NCI-H1694 treated with DMSO at 0.1 percent for 48 hours (cell line): Measurements from ENCODE around the gene POFUT2.
A peak's percentile ranks its signal among the peaks of the same experiment; 100 is the strongest.

Experiments
- DNase-seq: peaks from one replicate; lab custom pipeline; 2025; lab: John Stamatoyannopoulos, UW

Gene POFUT2, protein sequence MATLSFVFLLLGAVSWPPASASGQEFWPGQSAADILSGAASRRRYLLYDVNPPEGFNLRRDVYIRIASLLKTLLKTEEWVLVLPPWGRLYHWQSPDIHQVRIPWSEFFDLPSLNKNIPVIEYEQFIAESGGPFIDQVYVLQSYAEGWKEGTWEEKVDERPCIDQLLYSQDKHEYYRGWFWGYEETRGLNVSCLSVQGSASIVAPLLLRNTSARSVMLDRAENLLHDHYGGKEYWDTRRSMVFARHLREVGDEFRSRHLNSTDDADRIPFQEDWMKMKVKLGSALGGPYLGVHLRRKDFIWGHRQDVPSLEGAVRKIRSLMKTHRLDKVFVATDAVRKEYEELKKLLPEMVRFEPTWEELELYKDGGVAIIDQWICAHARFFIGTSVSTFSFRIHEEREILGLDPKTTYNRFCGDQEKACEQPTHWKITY

DNA sequence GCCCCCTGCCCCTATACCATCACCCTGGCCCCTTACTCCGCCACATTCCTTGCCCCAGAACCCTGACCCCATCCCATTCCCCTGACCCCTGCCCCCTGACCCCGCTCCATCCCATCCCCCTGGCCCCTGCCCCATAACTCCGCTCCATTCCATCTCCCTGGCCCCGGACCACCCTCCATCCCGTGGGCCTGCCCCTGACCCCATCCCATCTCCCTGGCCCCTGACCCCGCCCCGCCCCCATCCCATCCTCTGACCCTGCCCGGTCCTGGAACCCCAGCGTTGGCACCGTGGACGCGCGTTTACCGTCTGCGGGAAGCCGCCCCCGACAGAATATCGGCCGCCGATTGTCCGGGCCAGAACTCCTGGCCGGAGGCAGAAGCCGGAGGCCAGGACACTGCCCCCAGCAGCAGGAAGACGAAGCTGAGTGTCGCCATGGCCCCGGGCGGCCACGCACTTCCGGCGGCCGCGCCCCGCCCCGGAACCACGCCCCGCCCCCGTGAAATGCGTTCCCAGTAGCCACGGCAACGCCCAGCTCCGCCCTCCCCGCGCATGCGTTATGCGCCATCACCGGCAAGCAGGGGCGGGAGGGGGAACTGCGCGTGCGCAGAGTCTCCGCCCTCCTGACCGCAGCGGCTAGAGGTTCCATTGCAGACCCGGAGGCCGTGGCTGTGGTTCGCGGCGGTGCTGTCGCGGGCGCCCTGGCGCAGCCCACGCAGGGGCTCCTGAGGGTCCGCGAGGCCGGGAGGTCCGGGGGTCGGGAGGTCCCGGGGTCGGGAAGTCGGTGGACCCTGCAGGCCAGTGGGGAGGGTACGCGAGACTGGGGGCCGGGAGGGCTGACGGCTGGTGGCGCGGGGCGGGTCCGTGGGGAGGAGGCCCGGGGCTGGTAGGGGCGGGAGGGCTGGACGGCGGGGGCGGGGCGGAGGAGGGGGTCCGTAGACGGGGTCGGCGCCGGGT is at the start of gene POFUT2:
Gene POFUT2, minus strand, starts transcription at position 458 of the 954 bp plus-strand sequence. Its CDS starts 24 bp downstream, at position 434.
- DNase-seq, result peak; percentile 79

DNA sequence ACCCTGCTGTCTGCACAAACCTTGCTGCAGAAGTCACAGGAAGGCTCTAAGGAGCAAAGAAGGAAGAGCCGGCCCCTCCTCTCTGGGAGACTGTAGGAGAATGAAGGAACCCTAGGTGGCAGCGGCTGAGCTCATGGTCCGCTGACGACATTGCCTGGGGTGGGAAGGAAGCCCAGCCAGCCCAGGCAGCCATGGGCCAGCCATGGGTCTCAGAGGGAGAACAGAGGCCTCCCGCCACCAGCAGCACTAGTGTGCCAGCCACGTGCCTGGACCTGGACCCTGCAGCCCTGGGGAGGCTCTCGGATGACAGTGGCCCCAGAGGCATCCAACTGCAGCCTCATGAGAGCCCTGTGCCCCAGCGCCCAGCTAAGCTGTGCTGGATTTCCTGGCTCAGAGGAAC is 49.2 kb upstream of the POFUT2 start:
- no peak for DNase-seq

DNA sequence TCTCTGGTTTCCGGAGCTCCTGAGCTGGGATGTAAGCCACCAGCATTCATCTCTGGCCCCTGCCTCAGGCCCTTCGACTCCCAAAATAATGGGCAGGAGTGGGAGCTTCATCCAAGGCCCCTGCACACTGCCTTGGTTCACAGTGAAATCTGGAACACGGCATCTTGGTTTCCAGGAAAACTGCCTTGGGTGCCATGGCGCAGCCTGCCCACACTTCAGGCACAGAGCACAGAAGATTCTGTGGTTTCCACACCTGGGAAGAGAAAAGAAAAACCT is 48.8 kb upstream of the POFUT2 start:
- no peak for DNase-seq

DNA sequence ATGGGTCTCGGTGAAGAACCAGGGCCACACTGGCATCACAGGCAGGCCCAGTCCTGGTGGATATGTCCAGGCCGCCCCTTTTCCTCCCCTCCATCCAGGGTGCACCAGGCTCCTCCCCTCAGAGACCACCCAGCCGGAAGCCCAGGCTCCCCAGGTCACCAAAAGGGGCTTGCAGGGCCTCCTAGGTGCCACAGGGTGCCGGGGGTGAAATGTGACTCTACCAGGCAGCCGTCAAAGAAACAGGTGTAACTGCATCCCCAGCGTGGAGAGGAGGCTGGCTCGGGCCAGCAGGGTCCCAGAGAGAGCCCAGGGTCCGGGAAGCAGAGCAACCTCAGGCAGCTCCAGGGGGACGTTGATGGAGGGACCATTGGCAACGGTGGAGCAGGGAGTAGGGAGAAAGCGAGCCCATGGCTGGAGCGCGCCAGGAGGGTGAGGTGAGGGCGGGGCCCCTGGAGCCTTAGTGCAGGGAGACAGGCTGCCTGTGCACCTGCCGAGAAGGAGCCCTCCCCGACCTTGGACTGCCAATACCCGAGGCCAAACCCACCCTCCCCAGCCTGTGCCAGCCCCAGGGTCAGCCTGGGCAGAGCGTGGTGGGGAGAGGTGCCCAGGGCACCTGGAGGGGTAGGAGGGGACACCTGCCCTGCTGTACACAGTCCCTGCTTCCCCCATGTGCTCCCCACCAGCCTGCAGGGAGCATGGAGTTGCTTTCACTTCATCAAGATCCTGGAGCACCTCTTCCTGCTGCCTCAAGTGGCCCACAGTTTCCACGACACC is 48.3 kb upstream of the POFUT2 start:
- DNase-seq, result no peak

DNA sequence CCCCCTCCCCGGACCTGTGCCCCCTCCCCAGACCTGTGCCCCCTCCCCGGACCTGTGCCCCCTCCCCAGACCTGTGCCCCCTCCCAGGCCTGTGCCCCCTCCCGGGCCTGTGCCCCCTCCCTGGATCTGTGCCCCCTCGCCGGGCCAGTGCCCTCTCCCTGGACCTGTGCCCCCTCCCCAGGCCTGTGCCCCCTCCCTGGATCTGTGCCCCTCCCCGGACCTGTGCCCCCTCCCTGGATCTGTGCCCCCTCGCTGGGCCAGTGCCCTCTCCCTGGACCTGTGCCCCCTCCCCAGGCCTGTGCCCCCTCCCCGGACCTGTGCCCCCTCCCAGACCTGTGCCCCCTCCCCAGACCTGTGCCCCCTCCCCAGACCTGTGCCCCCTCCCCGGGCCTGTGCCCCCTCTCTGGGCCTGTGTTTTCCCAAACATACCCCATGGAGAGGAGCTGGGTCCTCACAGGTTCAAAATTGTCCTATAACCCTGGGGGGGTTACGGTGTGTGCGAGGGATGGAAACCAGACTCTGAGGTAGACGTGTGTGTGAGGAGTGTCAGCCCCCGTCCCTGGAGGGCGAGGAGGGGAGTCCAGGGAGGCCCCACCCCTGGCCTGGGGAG is 47.6 kb upstream of the POFUT2 start:
- DNase-seq, result no peak

DNA sequence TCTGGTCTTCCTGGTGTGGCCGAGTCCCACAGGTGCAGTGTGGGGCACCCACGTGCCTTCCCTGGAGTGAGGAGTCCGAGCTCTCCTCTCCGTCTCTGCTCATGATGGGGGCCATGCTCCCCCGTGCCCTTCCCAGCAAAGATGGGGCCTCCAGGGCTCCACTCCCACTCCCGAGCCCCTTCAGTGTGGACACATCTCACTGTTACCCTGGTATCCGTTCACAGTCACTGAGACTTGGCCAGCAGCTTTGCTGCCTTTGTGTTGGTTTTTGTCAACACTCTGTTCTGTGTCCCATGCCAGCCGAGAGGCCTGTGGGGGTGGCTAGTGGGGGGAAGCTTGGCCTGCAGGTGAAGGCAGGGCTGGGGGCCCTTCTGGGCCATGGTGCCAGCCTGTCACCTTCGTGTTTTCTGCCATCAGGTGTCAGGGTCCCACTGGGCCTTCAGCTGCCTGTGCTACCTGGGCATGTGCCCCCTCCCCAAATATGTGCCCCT is 46.9 kb upstream of the POFUT2 start:
- no peak for DNase-seq

DNA sequence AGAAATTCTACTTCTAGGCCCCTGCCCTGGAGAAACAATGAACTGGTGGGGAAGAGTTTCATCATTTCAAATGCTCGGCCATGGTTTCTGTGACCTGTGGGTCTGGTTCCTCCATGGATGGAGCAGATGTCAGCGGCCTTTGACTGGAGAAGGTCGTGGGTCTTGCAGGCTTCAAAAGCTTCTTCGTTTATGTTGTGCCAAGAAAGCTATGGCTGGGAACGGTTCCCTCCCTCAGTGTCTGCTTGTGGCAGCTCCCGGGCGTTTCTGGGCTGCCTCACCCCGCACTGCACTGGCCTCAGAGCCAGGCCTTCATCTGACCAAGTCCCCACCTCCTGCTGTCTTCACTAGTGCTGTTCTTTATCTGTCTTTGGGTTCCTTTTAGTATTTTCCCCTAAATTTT is 46.4 kb upstream of the POFUT2 start:
- DNase-seq, result no peak

DNA sequence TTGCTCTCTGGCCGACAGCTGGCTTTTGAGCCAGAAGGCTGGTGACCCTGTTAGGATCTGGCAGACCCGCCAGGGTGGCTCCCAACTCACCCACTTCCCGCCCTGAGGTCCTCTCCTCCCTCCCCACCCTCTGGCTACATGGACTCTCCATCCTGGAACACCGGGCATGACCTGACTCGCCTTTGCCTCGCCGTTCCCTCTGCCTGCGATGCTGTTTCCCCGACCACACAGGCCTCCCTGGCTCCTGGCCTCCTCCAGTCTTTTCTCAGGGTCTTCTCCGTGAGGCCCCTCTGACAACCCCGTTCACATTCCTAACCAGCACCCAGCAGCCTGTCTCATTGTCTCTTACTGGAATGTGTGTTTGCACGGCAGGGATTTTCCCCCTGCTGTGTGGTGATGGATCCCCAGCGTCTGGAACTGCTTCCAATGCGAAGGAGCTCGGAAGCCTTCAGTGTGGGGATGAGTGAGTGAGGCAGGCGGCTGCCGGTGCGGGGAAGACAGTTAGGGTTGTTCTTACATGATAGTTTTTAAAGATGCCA is 46.0 kb upstream of the POFUT2 start:
- DNase-seq, result no peak

DNA sequence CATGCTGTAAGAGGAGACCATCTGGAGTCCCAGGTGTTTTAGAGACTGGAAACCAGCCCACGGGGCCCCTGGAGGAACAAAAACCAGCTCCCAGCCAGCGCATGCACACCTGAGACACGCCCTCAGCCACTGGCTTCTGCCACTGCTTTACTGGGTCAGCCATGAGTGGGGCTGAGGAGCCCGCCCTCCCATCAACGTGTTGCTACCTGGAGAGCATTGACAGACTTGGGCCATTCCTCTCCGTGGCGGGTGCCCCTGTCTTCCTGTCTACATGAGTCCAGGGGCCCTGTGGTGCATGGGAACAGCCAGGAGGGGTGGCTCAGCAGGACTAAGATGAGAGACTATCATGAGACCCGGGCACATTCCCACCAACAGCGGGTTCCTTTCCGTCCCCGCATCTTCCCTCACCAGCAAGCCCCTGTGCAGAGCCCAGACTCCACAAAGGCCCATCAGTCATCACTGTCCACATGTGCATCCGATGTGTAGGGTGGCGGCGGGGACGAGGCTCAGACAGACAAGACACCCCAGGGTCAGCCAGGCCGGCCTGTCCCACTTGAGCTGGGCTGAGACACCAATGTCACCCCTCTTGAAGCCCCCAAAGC is 45.4 kb upstream of the POFUT2 start:
- DNase-seq, result no peak

DNA sequence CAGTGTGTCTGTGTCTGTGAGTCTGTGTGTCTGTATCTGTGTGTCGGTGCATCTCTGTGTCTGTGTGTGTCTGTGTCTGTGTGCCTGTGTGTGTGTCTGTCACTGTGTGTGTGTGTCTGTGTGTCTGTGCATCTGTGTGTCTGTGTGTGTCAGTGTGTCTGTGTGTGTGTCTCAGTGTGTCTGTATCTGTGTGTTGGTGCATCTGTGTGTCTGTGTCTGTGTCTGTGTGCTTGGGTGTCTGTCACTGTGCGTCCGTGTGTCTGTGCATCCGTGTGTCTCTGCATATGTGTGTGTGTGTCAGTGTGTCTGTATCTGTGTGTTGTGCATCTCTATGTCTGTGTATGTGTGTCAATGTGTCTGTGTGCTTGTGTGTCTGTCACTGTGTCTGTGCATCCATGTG is 44.7 kb upstream of the POFUT2 start:
- DNase-seq, result no peak

DNA sequence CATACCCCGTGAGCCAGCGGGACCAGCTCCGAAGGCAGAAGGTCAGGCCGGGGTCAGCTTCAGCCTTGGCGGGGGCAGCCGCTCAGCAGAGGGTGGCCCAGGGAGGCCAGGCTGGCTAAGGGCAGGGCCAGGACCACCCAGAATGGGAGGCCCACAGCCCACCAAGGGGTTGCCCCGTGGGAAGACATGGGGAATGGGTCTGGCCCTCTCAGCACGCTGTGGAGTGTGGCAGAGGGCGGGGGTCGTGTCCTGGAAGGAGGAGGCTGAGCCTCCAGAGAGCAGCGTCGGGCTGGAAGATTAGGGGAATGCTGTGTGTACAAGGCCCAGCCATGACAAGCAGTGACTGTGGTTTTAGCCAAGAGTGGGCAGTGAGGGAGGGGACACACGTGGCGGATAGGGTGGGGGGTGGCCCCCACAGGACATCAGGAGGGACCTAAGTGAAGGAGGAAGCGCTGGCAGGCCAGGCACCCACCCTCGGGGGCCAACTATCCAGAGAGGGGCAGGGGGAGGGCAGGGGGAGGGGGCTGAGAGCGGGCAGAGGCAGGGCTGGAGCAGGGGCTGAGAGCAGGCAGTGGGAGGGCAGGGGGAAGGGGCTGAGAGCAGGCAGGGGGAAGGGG is 43.9 kb upstream of the POFUT2 start:
- no peak for DNase-seq

DNA sequence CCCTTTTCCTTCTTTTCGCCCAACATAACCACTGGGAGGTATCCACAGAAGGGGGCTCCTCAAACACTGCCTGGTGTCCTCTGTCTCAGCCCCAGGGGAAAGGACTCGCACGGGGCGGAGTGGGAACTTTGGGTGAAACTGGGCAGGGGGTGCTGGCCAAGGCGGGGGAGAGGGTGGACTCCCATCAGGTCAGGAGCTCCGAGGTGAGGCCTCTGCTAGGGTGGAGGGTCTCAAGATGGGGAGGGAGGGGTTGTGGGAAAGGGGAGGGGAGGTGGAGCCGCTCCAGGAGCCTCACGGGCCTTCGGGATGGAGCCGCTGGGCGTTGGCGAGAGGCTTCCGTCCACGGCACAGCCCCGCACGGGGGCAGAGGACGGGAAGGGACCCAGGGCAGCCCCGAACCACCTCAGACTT is 43.2 kb upstream of the POFUT2 start:
- no peak for DNase-seq

DNA sequence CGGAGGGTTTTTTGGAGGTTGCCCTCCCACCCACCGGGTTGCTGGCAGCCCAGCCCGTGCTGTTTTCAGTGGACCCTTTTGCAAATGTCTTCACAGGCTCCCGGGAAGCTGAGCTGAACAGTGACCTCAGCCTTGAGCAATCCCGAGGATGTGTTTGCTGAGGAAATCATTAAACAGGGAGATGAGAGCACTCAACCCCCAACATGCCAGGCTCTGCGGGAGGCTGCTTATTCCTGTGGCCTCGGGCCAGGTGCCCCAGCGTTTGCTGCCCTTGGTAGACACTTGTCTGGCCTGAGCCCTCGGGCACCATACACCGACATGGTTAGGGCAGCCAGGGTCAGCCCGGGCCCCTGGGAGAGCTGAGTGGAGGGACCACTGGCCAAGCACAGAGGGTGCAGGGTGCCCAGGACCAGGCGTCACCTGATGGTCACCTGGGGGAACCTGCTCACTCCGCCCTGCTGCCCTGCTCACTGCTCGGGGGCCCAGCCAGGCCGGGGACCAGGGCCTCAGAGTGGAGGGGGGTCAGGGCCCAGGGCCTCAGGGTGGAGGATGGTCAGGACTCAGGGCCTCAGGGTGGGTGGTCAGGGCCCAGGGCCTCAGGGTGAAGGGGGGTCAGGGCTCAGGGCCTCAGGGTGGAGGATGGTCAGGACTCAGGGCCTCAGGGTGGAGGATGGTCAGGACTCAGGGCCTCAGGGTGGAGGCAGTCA is 42.5 kb upstream of the POFUT2 start:
- DNase-seq, result no peak

DNA sequence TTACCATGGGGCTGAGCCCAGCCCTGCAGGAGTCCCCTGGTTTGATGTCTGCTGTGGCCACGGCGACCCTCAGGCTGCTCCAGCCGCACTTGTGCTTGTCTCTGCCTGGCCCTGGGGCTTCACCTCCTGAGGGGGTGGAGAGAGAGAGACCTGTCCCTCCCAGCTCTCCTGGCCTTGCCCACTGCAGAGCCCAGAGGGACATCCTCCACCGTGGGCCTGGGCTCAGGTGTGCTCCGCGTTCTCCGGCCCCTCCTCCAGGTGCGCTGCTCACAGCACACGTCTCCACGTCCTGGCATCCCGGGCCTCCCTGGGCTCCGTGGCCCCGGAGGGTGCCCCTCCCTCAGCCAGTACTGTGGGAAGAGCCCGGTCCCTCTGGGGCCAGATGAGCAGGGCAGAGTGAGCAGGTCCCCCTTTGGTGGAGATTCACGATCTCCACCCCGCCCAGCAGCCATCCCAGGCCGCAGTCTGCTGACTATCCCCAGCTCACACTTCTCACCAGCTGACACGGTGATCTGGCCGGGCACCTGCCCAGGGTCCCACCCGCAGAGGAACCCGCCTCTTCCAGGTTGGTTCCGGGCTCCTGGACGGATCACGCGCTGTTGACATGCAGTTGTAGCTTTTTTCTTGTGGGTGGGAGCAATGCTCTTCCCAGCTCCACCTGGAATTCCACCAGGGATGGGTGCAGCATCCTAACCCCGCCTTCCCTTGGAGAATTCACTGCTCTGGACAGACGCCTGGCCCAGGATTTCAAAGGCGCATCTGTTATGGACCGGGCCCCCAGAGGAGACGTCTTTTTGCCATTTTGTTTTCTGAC is 41.8 kb upstream of the POFUT2 start:
- no peak for DNase-seq

DNA sequence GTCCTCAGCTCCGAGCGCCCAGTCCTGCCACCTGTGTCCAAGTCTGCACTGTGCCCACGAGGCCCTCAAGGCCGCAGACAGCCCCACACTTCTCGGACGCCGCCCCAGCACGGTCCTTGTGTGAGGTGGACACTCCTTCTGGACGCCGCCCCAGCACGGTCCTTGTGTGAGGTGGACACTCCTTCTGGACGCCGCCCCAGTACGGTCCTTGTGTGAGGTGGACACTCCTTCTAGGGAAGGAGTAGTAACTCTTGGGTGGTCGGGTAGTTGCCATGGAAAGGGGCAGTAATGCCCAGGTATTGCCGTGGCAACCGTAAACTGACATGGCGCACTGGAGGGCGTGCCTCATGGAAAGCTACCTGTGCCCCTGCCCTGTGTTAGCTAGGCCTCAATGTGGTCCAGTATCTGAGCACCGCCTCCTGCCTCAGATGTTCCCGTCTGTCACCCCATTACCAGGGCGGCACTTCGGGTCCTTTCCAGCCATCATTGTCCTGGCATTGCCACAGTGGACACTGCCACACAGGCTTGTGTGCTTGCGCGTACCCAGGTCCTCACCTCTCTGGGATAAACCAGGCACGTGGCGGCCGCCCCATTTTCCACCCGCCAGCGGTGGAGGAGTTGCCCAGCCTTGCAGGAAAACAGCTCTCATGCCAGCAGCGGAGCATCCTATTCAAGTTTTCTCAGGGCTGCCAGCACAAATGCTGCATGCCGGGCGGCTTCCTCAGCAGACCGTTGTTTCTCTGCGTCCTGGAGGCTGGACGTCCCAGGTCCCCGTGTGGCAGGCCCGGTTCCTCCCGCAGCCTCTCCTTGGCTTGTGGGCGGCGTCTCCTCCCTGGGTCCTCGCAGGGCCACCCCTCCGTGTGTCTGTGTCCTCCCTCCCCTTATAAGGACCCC is 40.8 kb upstream of the POFUT2 start:
- no peak for DNase-seq

DNA sequence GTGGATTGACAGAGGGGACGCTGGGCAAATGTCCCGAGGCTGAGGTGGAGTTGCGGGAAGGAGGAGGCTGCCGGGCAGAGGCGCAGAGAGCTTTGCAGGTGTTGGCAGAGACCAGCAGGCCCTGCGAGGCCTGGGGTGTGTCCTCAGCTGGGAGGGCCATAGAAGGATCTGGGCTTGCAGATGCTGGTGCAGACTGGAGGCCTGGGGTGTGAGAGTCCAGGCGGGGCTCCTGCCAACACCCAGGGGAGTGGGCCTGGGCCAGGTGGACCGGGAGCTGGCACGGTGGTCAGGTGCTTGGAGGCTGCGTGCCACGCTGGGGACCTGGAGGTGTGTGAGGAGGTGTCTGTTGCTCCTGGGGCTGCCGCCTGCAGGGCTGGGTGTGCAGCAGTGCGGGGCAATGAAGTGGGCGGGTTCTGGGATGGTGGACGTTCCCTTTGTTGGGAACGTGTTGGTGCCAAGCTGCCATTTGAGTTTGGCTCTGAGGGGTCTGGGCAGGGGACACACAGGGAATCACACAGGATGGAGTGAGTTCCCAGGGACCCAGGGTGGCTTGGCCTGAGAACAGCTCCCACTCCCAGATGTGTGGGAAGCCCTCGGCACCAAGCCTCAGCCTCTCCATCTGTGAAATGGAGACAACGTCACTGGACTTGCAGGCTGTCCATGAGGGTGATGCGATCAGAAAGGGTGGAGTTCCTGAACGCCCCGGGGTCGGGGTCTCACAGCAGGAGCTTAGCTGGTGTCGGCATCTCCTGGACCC is 39.9 kb upstream of the POFUT2 start:
- DNase-seq, result no peak

DNA sequence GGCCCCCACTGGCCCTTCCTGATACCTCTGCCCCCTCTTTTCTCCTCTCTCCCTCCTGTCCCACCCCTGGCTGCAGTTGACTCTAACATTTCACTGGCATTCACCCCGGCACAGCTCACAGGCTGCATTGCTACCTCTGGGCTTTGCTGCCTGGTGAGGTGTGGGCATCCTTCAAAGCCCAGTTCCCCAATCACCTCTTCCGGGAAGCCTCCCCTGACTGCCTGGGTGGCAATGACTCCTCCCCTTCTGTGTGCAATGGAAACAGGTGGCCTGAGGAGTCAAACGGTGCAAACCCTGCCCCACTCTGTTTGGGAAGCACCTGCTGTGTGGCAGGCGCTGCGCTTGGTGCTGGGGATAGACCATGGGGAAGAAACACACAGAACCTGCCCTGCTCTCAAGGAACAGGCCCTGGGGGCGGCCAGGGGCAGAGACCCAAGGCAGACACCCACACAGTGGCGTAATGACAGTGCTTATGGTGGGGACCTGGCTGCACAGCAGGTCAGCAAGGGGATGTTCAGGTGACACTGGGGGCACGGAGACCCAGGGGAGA is 39.3 kb upstream of the POFUT2 start:
- no peak for DNase-seq
